HepG2 (cell line): ENCODE results near the gene MYBL2. TPM values are rescaled to one million over a fixed set of nuclear protein-coding genes. Genes with fewer than 3 reads are reported as not detected.
A peak's percentile ranks its signal among the peaks of the same experiment; 100 is the strongest.

Experiments used
- ARNT2 ChIP-seq: sonication (generic); formaldehyde crosslinking; IDR thresholded peaks from 2 replicates; pipeline ENCODE4 v1.8.0; 2022; ENCODE audit warnings: mild to moderate bottlenecking, low read depth, missing genetic modification reagents, moderate library complexity
- CBX1 ChIP-seq: IDR thresholded peaks from one replicate; pipeline ENCODE4 v1.6.1; 2016; ENCODE audit warnings: antibody characterized with exemption, low read depth
- CREBL2 ChIP-seq: sonication (generic); formaldehyde crosslinking; IDR thresholded peaks from 2 replicates; pipeline ENCODE4 v1.8.1; 2023; ENCODE audit warnings: missing genetic modification reagents, mild to moderate bottlenecking, borderline replicate concordance
- DNMT1 ChIP-seq: sonication (generic); formaldehyde crosslinking; IDR thresholded peaks from 2 replicates; pipeline ENCODE4 v1.5.1; 2020; ENCODE audit warnings: mild to moderate bottlenecking, missing genetic modification reagents
- EEA1 ChIP-seq: sonication (generic); formaldehyde crosslinking; IDR thresholded peaks from 2 replicates; pipeline ENCODE4 v1.5.1; 2020; ENCODE audit warnings: mild to moderate bottlenecking, missing genetic modification reagents, borderline replicate concordance
- FOSL1 ChIP-seq: sonication (generic); formaldehyde crosslinking; IDR thresholded peaks from 2 replicates; pipeline ENCODE4 v1.9.0; 2021; ENCODE audit warnings: missing genetic modification reagents, borderline replicate concordance
- HNF1B ChIP-seq: sonication (generic); formaldehyde crosslinking; IDR thresholded peaks from 2 replicates; pipeline ENCODE4 v1.5.1; 2020; ENCODE audit warnings: mild to moderate bottlenecking, moderate library complexity, missing genetic modification reagents
- IKZF1 ChIP-seq: fragments of 450-650 bp; IDR thresholded peaks from 2 replicates; pipeline ENCODE4 v1.7.1; 2016
- IRF9 ChIP-seq: sonication (generic); formaldehyde crosslinking; IDR thresholded peaks from 2 replicates; pipeline ENCODE4 v1.8.0; 2022; ENCODE audit warnings: missing genetic modification reagents, mild to moderate bottlenecking, borderline replicate concordance
- MIXL1 ChIP-seq: IDR thresholded peaks from 2 replicates; pipeline ENCODE4 v1.6.1; 2016
- MYC ChIP-seq: sonication (generic); formaldehyde crosslinking; IDR thresholded peaks from 2 replicates; pipeline ENCODE4 v1.9.0; 2021; ENCODE audit warnings: missing genetic modification reagents, borderline replicate concordance
- NCOA5 ChIP-seq: sonication (generic); formaldehyde crosslinking; IDR thresholded peaks from 2 replicates; pipeline ENCODE4 v1.4.0; 2020; ENCODE audit warnings: missing genetic modification reagents
- NCOR1 ChIP-seq: fragments of 200-600 bp; sonication (generic); IDR thresholded peaks from 2 replicates; pipeline ENCODE4 v1.7.0; 2017; ENCODE audit warnings: antibody characterized with exemption, low read length, borderline replicate concordance
- NFE2L1 ChIP-seq: sonication (generic); formaldehyde crosslinking; IDR thresholded peaks from 2 replicates; pipeline ENCODE4 v1.4.0; 2020; ENCODE audit warnings: missing genetic modification reagents, mild to moderate bottlenecking, borderline replicate concordance
- NR2C2 ChIP-seq: sonication (generic); formaldehyde crosslinking; IDR thresholded peaks from 2 replicates; pipeline ENCODE4 v1.4.0; 2020; ENCODE audit warnings: missing genetic modification reagents, mild to moderate bottlenecking, moderate library complexity, borderline replicate concordance
- RELA ChIP-seq: sonication (generic); formaldehyde crosslinking; IDR thresholded peaks from 2 replicates; pipeline ENCODE4 v1.4.0; 2020; ENCODE audit warnings: missing genetic modification reagents
- REXO4 ChIP-seq: sonication (generic); formaldehyde crosslinking; IDR thresholded peaks from 2 replicates; pipeline ENCODE4 v1.8.0; 2022; ENCODE audit warnings: missing genetic modification reagents, mild to moderate bottlenecking, borderline replicate concordance
- TFE3 ChIP-seq: IDR thresholded peaks from 2 replicates; pipeline ENCODE4 v1.6.1; 2016
- THRA ChIP-seq: sonication (generic); formaldehyde crosslinking; IDR thresholded peaks from 2 replicates; pipeline ENCODE4 v1.4.0; 2020; ENCODE audit warnings: missing genetic modification reagents, borderline replicate concordance
- ZC3H13 ChIP-seq: sonication (generic); formaldehyde crosslinking; IDR thresholded peaks from 2 replicates; pipeline ENCODE4 v1.8.1; 2023; ENCODE audit warnings: mild to moderate bottlenecking, missing genetic modification reagents, moderate library complexity
- ZNF589 ChIP-seq: sonication (generic); formaldehyde crosslinking; conservative IDR thresholded peaks from 2 replicates; pipeline ENCODE4 v1.8.0; 2022; ENCODE audit warnings: mild to moderate bottlenecking, moderate library complexity, missing genetic modification reagents
- ZNF607 ChIP-seq: sonication (generic); formaldehyde crosslinking; IDR thresholded peaks from 2 replicates; pipeline ENCODE4 v1.5.1; 2020; ENCODE audit warnings: missing genetic modification reagents, mild to moderate bottlenecking, borderline replicate concordance
- ZNF781 ChIP-seq: sonication (generic); formaldehyde crosslinking; IDR thresholded peaks from 2 replicates; pipeline ENCODE4 v1.5.1; 2020; ENCODE audit warnings: borderline replicate concordance, mild to moderate bottlenecking, missing genetic modification reagents; ENCODE audit errors: not compliant biosample characterization
- polyA plus RNA-seq, 8 experiments: library from polyadenylated mRNA; depleted of rRNA in 3 of 8; stranded (reverse) in 7 of 8; unstranded in 1 of 8; fragments of >200 nt; fragmentation: Illumina TruSeq in 4 of 8; extraction: Trizol in 4 of 8; gene quantifications; 2 replicates each; pipeline versions ENCODE4 v1.2.1 to v1.2.3, GENCODE V29; 2011 to 2016; ENCODE audit warnings: low read depth in 4 of 8, missing spikeins in 1 of 8, mixed read lengths in 1 of 8; ENCODE audit not compliant: insufficient read depth in 1 of 8
- total RNA-seq, 5 experiments: library from RNA; depleted of rRNA; stranded (reverse); fragments of >200 nt; fragmentation: Illumina TruSeq; extraction: Trizol; gene quantifications; 2 replicates each; pipeline ENCODE4 v1.2.3, GENCODE V29; 2016; ENCODE audit warnings: low read depth in 1 of 5

MYBL2 gene
- total and polyA plus RNA-seq, 2 of the 13 experiments (the other 11 are each of a cell fraction or from before 2014, with no cell fraction given): 11.9 to 66.2 TPM

- TF ChIP-seq HNF1B (no peak), DNMT1 (no peak), ARNT2 (peak; percentile 90), RELA (CRISPR knock-in tag) (no peak), CREBL2 (CRISPR knock-in tag) (no peak), REXO4 (CRISPR knock-in tag) (no peak), ZNF781 (CRISPR knock-in tag) (peak; percentile 6), TFE3 (no peak), MIXL1 (no peak), EEA1 (CRISPR knock-in tag) (peak; percentile 66; the same call in 1 of the 2 replicates), NFE2L1 (CRISPR knock-in tag) (no peak), NCOR1 (no peak), MYC (CRISPR knock-in tag) (peak; percentile 70; the same call in 1 of the 2 replicates), NR2C2 (CRISPR knock-in tag) (no peak), IRF9 (CRISPR knock-in tag) (no peak), IKZF1 (no peak), CBX1 (no peak), ZC3H13 (CRISPR knock-in tag) (peak; percentile 86), ZNF589 (0 out of 2 replicates have a peak, but pooled peaks have one; percentile 78), FOSL1 (no peak), THRA (CRISPR knock-in tag) (0 out of 2 replicates have a peak, but pooled peaks have one; percentile 18), ZNF607 (CRISPR knock-in tag) (peak; percentile 55; the same call in 1 of the 2 replicates), NCOA5 (CRISPR knock-in tag) (no peak)
Observed at GRCh38 chr20:43666376-43667328, at the start of gene MYBL2 (continued).
